NOMO-1 treated with DMSO at 0.1 percent for 48 hours (cell line): ENCODE results near the gene SLC35E2B.

Experiments used
- DNase-seq: peaks from one replicate; lab custom pipeline; 2025; ENCODE audit not compliant: unreplicated experiment; lab: John Stamatoyannopoulos, UW

Gene SLC35E2B

DNA sequence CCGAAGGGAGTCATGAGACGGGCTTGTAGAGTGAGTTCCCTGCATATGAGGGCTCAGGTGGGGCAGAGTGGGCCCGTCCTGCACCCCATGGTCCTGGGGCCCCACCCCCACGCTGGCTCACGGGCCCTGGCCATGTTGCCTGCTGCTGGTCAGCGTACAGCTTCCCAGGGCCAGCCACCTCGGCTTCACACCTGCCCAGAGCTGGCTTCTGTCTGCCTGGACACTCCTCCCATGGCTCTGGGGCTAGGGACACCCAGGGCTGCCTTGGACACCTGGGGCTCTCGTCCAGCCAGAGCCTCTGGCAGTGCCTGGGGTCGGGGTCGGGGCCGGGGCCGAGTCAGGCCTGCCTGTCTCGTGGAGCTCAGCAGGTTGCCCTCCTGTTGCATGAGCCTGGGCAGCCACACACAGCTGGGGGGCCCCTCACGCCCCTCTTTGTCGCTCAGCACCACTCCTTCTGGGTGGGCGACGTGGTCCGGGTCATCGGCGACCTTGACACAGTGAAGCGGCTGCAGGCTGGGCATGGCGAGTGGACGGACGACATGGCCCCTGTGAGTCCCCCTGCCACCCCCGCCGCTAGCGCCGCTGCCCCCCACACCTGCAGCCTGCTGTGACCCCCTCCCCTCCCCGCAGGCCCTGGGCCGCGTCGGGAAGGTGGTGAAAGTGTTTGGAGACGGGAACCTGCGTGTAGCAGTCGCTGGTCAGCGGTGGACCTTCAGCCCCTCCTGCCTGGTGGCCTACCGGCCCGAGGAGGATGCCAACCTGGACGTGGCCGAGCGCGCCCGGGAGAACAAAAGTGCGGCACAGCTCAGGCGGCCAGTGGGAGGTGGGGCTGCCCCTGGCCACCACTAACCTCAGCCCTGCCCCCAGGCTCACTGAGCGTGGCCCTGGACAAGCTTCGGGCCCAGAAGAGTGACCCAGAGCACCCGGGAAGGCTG is 66.1 kb downstream of the SLC35E2B start:
- DNase-seq, result no peak

DNA sequence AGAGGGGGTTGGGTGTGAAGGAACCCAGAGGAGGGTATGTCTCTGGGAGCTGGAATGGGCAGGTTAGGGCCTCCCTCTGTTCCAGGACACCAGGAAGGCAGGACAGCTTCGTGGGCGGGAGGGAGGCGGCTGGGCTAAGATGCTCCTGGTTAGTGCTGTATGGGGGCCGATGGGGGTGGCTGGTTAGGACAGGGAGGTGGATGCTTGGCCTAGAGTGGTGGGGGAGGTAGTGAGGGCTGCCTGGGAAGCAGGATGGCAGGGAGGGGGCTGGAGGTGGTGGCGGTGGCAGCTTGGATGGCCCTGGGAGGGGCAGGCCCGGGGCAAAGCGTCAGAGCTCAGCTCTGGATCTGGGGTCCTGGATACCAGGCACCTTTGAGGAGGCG is 66.8 kb downstream of the SLC35E2B start:
- no peak for DNase-seq

DNA sequence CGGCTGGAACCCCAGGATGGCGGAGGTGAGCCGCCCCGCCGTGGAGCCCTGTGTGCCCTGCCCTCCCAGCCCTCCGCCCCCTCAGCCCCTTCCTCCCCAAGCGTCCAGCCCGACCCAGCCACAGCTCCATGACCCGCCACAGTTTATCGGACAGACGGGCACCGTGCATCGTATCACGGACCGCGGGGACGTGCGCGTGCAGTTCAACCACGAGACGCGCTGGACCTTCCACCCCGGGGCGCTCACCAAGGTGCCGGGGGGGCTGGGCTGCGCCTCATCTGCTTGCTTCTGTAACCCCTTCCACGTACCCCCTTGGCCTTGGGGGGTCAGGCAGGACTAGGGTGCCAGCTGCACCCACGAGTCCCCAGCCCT is 67.2 kb downstream of the SLC35E2B start:
- no peak for DNase-seq

DNA sequence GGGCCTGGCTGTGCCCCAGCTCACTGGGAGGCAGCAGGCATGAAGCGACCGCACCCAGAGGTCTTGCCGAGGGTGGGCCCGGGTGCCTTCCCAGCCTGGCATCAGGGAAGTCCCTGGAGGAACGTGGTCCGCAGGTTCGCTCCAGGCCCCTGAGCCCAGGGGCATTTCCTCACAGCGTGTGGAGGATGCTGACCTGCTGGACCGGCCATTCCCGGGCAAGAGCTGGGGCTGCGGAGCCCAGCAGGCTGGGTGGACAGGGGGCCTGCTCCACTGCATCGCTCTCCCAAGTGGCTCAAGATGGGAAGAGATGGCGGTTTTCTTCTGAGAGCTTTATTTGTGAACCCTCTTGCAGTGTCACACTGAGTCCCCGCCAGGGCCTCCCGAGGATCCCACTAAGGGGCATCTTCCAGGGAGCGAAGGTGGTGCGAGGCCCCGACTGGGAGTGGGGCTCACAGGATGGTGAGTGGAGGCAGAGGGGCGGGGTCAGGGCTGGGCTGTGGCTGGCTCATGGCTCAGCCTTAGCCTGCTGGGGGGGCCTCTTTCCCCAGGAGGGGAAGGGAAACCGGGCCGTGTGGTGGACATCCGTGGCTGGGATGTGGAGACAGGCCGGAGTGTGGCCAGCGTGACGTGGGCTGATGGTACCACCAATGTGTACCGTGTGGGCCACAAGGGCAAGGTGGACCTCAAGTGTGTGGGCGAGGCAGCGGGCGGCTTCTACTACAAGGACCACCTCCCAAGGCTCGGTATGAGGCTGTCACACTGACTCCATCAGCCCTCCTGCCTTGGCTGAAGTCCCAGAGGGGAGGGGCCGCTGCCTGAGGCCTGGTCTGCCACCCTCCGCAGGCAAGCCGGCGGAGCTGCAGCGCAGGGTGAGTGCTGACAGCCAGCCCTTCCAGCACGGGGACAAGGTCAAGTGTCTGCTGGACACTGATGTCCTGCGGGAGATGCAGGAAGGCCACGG is 67.9 kb downstream of the SLC35E2B start:
- DNase-seq, result no peak

DNA sequence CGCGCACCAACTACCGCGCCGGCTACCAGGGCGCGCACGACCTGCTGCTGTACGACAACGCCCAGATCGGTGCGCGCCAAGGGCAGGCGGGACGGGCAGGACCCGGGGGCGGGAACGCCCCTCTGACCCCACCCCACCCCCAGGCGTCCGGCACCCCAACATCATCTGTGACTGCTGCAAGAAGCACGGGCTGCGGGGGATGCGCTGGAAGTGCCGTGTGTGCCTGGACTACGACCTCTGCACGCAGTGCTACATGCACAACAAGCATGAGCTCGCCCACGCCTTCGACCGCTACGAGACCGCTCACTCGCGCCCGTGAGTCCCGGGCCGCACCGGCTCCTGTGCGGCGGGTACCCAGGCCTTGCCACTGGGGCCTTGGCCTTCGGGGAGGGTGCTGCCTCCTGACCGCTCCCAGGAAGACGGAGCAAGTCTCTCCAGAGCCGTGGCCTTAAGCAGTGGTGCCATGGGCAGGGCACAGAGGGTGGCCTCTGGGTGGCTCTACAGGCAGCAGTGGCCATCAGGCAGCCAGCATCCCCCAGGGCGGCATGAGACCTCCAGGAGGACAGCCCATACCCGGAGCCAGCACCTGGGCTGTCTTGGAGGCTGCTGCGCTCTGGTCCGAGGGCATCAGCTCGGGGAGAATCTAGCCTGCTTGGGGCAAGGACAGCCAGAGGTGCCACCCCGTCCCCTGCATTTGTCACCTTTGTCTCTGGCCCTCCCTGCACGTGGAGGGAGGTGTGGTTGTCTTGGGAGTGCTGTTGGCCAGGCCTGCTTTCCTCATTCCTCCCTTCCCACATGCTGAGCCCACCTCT is 68.8 kb downstream of the SLC35E2B start:
- DNase-seq, result no peak

DNA sequence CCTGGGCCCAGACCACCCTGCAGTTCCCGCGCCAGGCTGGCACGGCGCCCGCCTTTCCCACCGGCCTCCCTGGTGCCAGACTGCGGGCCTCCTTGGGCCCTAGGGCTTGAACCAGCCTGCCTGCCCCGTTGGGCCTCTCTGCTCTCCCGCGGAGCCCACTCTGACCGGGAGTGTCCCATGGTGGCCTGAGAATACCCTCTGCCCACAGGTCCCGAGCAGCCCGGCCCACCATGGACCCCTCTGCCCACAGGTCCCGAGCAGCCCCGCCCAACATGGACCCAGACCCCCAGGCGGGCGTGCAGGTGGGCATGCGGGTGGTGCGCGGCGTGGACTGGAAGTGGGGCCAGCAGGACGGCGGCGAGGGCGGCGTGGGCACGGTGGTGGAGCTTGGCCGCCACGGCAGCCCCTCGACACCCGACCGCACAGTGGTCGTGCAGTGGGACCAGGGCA is 69.4 kb downstream of the SLC35E2B start:
- no peak for DNase-seq

DNA sequence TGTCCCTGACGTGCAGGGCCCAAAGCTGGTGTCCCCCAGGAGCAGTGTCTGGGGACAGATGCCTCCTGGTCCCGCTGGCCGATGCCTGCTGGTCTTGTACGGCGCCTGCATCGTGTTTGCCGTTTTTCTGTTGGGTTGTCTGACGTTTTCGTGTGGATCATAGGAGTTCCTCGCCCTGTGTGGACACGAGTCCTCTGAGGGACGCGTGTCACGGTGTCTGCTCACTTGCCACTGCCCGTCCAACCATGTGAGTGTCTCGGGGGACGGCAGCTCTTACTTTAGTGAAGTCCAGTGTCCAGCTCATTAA is 69.9 kb downstream of the SLC35E2B start:
- DNase-seq, result no peak

DNA sequence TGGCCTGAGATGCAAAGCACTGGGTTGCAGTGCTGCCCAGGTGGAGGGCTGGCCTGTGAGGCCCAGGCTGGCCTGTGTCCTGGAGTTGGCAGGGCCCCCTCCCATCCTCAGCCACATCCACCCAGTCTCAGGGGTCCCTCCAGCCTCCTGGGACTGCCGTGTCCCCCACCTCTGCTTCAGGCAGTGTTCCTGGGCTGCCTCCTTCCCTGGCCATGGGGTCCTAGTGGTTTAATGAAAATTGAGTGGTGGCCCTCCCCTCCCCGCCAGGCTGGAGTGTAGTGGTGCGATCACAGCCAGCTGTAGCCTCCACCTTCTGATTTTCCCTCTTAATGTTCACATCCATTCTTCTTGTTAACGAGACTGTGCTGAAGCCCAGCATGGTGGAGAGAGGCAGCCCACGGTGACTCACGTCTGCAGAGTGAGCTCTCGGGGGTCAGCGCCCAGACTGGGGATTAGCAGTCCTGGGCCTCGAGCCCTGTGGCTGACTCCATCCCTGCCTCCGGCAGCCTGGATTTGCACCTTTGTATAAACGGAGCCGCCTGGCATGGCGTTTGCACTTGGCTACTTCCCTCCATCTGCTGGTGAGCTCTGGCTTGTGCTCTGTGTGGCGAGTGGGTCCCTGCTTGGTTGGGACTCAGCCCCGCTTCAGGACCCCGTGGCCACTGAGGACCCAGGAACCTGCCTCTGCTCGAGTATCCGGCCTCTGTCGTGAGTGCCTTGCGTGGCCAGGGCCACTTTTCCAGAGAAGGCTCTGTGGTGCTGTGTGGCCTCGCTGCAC is 70.4 kb downstream of the SLC35E2B start:
- no peak for DNase-seq

DNA sequence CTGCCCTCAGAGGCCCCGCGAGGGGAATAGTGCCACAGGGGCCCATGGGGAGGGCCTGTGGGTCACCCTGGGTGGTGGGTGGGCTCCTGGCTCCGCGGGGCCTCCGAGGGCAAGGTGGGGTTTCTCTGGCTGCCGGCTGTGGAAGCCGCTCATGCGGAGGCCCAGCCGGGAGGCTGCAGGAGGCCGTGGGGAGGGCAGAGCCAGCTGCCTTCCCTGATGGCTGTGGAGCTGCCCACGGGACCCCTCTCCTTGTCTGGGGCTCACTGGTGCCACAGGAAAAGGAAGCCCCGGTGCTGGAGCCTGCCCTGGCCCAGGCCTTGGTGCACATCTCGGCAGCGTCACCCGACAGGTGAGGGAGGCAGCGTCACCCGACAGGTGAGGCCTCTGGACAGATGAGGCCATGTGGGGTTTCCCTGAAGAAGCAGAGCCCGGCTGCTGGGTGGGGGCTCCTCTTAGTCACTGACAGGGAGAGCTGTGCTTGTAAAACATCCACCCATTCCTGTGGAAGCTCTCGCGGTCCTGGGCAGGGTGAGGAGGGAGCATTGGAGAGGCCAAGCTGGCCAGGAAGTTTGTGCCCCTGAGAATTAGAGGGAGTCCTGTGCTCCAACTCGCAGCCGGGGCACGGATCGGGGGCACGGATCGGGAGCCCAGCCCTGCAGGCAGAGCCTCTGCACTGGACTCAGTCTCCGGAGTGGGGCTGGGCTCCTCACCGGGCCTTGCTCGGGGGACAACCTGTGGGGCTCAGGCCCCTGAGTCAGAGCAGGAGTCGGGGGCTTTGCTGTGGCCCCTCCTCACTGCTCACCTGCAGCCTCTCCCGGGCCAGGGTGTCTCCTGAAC is 71.2 kb downstream of the SLC35E2B start:
- DNase-seq, result no peak

DNA sequence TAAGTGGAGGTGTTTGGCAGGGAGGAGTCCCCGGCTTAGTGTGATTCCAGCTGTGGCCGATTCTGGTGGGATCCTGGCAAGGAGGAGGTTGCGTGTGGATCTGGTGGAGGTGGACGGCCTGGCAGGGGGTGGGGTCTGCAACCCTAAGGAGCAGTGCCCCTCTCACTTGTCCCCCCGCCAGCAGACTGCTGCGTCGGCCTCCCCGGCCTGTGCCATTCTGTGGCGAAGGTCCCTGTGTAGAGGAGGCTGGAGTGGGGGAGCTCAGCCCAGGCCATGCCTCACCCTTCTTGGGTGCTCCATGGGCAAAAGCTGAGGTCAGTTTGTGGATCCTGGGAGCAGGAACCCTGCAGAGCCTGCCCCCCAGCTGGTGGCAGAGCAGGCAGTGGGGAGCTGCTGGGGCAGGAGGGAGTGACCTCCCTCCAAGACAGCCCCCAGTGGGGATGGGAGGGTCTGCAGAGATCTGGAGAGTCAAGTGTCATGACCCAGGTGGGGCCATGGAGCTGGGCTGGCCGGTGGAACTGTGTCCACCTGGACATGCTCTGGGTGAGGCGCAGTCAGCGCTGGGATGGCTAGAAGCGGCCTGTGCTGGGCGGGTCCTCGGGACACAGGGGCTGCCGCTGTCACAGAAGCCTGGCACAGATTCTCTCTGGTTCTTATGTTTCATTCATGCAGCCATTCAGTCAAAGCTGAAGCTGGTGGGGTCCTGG is 72.0 kb downstream of the SLC35E2B start:
- no peak for DNase-seq

DNA sequence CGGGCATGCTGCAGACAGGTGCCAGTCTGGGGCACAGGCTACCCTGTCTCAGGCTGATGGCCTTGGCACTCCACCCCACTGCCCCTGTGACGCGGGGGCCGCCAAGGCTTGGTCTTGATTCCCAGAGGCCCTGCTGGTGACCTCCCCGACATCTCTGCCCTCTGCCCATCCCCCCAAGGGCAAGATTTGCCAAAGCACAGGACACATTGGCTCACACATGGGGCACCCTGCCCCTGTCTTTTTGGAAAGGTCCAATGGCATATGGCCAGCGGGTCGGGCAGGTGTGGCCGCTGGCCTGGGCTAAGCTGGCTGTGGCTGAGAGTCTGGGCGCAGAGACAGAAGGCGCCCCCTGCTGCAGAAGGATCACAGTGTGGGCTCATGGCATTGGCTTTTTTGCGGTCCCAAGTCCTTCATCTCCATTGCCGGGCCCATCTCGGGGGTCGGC is 72.7 kb downstream of the SLC35E2B start:
- DNase-seq, result no peak

DNA sequence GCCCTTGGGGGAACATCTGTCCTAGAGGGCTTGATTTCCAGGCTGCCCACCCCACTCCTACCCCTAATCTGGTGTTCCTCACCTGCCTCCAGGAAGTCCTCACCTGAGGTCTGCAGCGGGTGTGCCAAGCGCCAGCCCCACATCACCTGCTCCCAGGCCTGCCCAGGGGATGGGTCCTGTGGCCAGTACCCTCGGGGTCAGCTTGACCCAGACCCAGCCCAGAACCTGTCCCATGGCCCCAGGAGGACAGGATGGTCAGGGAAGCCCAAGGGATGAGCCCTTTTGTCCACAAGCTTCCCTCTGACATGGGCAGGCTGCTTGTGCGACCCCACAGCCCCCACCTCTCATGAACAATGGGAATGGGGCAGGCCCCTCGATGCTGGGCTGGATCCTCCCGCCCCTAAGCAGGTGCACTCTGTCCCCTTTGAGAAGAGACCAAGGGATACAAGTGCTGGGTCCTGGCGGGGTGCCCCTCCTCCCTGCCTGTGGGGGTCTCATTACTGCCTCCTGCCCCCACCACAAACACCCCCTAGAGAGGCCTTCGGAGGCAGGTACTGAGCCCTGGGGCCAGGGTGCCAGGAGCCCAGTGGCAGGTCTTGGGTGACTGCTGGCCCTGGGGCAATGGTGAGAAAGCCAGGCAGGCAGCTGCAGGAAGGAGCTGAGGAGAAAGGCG is 74.1 kb downstream of the SLC35E2B start:
- DNase-seq, result no peak

DNA sequence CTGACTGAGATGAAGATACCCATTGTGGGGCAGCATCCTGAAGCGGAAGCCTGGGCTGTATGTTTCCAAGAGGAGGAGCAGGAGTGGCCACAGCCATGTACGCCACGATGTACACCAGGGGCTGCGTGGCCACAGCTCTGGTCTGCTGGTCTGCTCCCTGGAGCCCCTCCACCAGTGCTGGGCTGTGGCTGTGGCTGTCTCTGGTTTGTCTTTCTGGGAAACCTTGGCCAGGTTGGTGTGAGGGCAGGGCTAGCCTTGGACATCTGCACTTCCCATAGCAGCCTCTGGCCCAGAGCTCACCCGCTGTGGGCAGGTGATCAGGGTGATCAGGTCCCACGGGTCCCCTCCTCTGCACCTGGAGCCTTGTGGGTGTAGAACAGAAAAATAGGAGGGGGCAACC is 74.7 kb downstream of the SLC35E2B start:
- no peak for DNase-seq

DNA sequence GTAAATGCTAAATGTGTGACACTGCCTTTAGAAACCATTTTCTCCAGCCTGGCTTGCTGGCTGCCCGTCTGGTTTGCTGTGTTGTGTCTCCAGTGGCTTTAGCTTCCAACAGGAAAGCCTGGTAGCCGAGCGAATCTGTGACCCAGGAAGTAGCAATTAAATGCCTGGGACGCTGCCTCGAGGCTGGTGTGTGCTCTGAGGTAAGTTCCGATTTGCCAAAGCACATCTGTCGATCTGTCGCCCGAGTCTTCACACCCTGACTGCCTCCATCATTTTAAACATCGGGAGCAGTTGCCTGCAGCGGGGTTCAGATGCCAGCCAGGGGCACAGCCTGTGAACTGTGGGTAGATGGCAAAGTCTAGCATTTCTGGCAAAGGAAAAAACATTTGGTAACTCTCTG is 75.1 kb downstream of the SLC35E2B start:
- no peak for DNase-seq

DNA sequence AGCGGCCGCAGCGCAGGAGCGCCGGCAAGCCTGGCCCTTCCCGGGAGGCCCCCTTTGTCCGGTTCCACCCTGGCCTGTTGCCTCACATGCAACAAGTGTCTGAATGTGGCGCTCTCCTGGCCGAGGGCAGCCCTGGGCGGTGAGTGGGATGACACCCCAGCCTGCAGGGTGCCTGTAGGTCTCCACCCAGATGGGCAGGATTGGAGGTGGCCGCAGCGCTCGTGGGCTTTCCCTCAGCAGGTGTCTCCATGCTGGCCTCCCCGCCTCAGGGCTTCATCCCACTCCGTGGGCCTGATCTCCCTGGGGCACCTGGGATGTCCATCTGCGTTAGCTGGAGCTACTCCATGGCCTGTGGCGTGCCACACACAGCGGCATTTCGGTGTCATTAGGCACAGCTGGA is 75.8 kb downstream of the SLC35E2B start:
- DNase-seq, result no peak

DNA sequence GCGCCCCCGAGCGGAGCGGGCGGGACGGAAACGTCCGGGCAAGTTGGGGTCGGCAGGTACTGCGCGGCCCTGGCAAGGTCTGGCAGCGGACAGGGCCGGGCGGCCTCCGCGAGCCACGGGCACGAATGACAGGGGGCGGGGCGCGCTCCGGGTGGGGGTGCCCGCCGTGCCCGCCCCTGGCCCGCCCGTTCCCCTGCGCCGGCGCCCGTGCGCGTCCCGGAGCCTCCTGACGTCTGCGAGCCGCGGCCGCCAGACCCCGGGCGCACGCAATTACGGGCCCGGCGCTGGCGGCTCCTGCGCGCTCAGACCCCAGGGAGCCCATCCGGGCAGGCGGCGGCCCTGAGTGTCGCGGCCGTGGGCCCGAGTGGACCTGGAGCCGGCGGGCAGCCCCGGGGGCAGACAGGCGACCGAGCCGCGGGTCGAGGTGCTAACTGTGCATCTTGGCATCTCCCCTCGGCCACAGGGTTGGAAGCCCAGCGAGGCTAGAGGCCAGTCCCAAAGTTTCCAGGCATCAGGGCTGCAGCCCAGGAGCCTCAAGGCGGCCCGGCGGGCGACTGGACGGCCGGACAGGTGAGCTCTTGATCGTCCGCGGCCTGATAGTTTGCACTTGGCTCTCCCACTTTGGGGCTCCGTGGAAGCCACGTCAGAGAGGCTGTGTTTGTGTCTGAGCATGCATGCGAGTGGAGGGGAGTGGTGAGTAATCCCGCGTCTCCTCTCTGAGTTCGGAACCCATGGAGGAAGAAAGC is 76.4 kb downstream of the SLC35E2B start:
- DNase-seq, result peak; percentile 7

DNA sequence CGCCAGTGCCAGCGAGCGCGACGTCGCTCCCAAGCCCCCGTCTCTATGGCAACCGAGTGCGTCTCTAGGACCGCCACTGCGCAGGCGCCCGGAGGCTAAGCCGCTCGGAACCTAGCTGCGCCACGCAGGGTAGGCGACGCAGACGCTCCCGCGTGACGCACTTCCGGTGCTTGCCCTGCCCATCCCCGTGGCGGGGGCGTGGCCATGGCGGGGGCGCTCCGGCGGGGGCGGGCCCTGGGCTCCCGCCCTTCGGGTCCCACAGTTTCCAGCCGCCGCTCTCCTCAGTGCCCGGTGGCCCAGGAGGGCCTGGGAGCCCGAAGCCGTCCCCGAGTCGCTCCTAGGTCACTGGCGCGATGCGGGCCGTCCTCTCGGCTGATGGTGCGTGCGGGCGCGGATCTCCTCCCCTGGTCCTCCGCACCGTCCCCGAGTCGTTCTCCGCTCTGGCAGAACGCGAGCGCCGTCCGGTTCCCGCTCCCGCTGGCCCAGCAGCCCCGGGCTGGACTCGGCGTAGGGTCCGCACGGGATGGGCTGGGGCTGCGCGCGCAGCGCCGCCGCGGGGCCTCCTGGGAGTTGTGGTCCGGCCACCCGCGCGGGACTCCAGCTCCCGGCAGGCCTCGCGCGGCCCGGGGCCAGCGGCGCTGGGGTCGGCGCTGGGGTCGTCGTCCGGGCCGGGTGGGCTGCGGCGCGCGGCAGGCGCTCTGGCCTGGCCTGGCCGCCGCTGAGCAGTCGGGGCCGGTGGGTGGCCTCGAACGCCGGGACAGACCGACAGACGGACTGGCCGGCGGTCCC is 77.1 kb downstream of the SLC35E2B start, which contains the start of gene MIB2:
MIB2 (plus strand) TSS at position 245 of the 789 bp plus-strand sequence. CDS start 7,953 bp downstream, outside the sequence.
- peak; percentile 95 for DNase-seq
